Measurements from ENCODE around the gene MS4A14.

DNA sequence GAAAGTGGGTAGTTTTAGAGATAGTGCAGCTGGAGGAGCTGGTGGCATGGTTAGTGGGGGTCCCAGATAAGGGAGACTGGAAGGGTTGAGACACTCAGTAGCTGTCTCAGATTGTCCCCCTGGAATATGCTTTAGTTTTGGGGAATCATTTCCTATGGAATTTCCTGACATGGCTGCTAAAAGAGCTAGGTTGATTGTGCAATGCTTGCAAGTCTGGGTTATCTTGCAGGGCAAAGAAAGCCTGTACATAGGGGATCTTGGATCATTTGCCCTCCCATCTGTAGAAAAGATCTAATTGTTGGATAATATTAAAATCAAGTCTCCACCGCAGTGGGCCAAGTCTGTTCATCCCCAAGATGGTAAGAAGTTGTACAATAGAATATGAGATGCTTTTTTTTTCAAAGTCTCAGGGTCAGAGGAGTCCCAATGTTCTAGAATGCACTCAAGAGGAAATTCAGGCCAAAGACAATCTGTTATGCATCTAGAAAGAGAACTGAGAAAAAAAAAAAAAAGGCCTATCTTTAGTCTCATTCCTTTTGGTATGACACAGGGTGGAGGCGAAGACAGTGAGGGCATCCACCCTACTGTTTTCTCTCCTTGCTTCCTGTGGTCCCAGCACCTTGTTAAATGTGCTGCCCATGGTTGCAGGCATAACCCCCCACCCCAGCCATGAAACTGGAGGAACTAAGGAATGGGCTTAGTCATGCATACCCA is 49.0 kb upstream of the MS4A14 start:
- TF ChIP-seq, protein P1, sequence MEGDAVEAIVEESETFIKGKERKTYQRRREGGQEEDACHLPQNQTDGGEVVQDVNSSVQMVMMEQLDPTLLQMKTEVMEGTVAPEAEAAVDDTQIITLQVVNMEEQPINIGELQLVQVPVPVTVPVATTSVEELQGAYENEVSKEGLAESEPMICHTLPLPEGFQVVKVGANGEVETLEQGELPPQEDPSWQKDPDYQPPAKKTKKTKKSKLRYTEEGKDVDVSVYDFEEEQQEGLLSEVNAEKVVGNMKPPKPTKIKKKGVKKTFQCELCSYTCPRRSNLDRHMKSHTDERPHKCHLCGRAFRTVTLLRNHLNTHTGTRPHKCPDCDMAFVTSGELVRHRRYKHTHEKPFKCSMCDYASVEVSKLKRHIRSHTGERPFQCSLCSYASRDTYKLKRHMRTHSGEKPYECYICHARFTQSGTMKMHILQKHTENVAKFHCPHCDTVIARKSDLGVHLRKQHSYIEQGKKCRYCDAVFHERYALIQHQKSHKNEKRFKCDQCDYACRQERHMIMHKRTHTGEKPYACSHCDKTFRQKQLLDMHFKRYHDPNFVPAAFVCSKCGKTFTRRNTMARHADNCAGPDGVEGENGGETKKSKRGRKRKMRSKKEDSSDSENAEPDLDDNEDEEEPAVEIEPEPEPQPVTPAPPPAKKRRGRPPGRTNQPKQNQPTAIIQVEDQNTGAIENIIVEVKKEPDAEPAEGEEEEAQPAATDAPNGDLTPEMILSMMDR (IDR thresholded peaks at IDR 0.05; ENCODE audit: low read depth, low read length, missing input control): no peak
- TF ChIP-seq TAF1 (conservative IDR thresholded peaks at IDR 0.05) (no peak), GABPA (IDR thresholded peaks at IDR 0.05 in 1 of 2, conservative IDR thresholded peaks at IDR 0.05 in 1 of 2) (no peak), YY1 (IDR thresholded peaks at IDR 0.05) (no peak), FOXA1 (IDR thresholded peaks at IDR 0.05) (no peak), RXRA (IDR thresholded peaks at IDR 0.05) (no peak)

All from liver (tissue), 3 donors.